Fibroblast of mammary gland (primary cell): ENCODE results near the gene ZDHHC14.

ENCODE experiments used
- DNase-seq: peaks from one replicate; pipeline ENCODE4 v3.0.0-alpha.2; 2010; ENCODE audit warnings: low read depth
- H3K4me3 ChIP-seq: 2 replicates; pipeline ENCODE4 v1.5.1; 2011; ENCODE audit warnings: low read depth, mild to moderate bottlenecking, low read length, moderate library complexity; ENCODE audit not compliant: control insufficient read depth
- CTCF ChIP-seq: conservative IDR thresholded peaks from 2 replicates; pipeline ENCODE4 v1.5.1; 2011; ENCODE audit warnings: low read depth, low read length, inconsistent platforms; ENCODE audit not compliant: control insufficient read depth, insufficient read depth

The ZDHHC14 gene

DNA sequence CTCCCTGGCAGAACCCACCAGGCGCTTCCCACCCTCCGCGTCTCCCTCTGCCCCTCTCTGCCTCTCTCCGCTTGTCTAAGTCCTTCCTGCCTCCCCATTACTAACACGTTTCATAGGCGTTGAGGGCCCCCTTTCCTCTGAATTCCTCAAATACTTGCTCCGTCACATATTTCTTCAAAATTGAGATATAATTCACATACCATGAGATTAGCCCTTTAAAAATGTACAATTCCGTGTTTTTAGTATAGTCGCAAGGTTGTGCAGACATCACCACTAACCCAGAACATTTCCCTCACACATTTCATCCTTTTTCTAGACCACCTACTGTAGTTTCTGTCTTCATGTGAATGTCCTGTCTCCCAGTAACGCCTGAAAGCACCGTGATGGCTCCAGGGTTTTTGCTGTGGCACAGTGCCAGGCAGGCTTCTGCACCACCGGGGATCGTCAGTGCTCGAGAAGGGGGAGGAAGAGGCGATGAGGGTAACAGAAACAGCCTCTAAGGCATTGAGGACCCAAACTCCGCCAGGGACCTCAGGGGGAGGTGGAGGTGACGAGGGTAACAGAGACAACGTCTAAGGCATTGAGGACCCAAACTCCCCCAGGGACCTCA lies 300.2 kb downstream of the ZDHHC14 start:
- no peak for TF ChIP-seq CTCF
- no peak overlapping the region for H3K4me3 ChIP-seq
- DNase-seq, result no peak

DNA sequence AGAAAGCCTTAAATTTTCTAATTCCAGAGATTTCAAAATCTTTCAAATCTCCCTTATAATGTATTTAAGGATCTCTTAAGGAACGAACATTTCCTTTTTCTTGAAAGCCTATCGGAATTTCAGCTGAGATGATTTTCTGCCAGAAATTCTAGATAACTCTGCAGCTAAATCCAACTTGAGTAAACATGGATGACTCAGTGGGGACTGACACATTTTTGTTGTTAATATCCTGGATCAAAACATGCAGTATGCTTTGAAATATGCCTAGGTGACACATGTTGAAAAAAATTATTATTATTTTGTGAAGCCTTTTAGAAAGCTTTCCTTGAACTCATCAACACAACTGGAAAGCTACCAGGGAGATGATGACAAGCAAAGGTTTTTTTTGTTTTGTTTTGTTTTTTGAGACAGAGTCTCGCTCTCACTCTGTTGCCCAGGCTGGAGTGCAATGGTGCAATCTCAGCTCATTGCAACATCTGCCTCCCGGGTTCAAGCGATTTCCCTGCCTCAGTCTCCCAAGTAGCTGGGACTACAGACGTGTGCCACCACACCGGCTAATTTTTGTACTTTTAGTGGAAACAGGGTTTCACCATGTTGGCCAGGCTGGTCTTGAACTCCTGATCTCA lies 302.0 kb downstream of the ZDHHC14 start:
- DNase-seq, result peak; percentile 67
- no peak for TF ChIP-seq CTCF
- H3K4me3 ChIP-seq, result no peak overlapping the region

DNA sequence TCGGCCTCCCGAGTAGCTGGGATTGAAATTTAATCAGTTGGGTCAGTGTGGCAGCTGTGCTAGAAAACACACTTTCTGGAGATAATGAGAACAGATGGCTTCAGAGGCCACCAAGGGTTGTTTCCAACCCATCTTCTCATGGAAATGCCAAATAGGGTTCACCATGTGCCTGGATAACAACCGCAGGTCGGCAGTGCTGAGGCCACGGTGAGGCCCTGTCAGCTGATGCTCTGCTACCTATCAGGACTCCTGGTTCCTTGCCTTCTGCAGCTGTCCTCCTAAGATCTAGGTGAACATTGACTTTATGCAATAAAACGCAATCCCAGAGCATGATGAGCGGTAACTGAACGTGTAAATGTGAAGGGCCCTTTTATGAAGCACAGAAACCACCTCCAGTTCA lies 302.7 kb downstream of the ZDHHC14 start:
- no peak for DNase-seq
- H3K4me3 ChIP-seq, result no peak overlapping the region
- TF ChIP-seq CTCF, result no peak

DNA sequence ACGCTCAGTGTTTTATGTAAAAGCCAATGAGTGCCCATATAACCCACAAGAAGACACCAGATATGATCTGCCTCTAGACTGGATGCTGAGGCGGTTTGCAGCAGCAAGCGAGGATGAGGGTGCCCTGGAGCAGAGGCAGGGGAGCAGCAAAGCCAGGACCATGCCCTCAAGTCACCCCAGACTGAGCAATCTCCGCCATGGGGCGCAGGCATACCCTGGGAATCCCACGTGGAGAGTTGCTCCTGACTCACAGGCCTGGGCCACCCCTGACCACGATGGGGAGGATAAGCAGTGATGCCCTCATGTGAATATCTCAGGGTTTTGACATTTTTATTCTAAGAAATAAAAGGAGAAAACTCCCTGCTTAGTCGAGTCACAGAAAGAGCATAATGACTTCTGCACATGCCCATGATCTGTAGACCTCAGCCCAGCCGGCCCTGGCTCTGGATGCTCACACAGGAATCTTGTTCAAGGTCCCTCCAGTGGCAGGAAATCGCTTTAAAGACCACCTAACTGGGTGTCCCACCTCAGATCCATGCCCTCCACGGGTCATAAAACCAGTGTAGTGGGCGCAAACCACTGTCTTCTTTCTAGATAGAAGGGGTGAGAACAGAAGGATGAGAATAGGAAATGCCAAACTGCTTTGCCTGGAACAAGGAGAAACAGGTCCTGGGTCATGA lies 303.8 kb downstream of the ZDHHC14 start:
- no peak overlapping the region for H3K4me3 ChIP-seq
- TF ChIP-seq CTCF, result no peak
- DNase-seq, result no peak

GRCh38 chr6:157685596-157686280 lies 304.7 kb downstream of the ZDHHC14 start:
- no peak overlapping the region for H3K4me3 ChIP-seq
- DNase-seq, result no peak
- no peak for TF ChIP-seq CTCF

GRCh38 chr6:157688275-157688959 lies 307.4 kb downstream of the ZDHHC14 start:
- no peak overlapping the region for H3K4me3 ChIP-seq
- no peak for TF ChIP-seq CTCF
- no peak for DNase-seq
